HFFc6 (cell line): ENCODE results near the gene POR. TPM values are rescaled to one million over a fixed set of nuclear protein-coding genes. Genes with fewer than 3 reads are reported as not detected.

ENCODE experiments used
- DNase-seq: peaks from one replicate; pipeline ENCODE4 v3.0.0-alpha.2; 2018
- H3K27ac Mint-ChIP-seq: 2 replicates; pipeline ENCODE4 v1.8.0; 2020; ENCODE audit warnings: mild to moderate bottlenecking, mixed read lengths
- H3K27me3 Mint-ChIP-seq: 2 replicates; pipeline ENCODE4 v1.8.0; 2021; ENCODE audit warnings: mild to moderate bottlenecking, moderate library complexity, mixed read lengths; ENCODE audit not compliant: insufficient read depth
- H3K36me3 Mint-ChIP-seq: 2 replicates; pipeline ENCODE4 v1.8.0; 2021; ENCODE audit warnings: low read depth, mixed read lengths
- H3K4me1 Mint-ChIP-seq: 2 replicates; pipeline ENCODE4 v1.8.0; 2020; ENCODE audit warnings: low read depth, mixed read lengths
- H3K4me3 Mint-ChIP-seq: 2 replicates; pipeline ENCODE4 v1.8.0; 2020; ENCODE audit warnings: mild to moderate bottlenecking, moderate library complexity, mixed read lengths
- H3K9me3 Mint-ChIP-seq: 2 replicates; pipeline ENCODE4 v1.8.0; 2020; ENCODE audit warnings: mild to moderate bottlenecking, mixed read lengths
- total RNA-seq, 6 experiments: library from RNA; stranded (reverse); fragmentation: NEBNext Ultra II Directional; extraction: Animal tissue kit (Norgen Biotek cat#: 25700); gene quantifications; 2 replicates in 1 of 6; 3 replicates in 5 of 6; pipeline ENCODE4 v1.2.3, GENCODE V29; 2021
- TF ChIP-seq, protein P1 (sequence below): fragments of 200-600 bp; sonication (generic); IDR thresholded peaks from 2 replicates; pipeline ENCODE4 v1.5.0; 2021; ENCODE audit warnings: antibody characterized with exemption, mild to moderate bottlenecking

The POR gene
- total RNA-seq, 6 experiments from 2014 or later: 48.2 to 69.3 (median 49.4) TPM

DNA sequence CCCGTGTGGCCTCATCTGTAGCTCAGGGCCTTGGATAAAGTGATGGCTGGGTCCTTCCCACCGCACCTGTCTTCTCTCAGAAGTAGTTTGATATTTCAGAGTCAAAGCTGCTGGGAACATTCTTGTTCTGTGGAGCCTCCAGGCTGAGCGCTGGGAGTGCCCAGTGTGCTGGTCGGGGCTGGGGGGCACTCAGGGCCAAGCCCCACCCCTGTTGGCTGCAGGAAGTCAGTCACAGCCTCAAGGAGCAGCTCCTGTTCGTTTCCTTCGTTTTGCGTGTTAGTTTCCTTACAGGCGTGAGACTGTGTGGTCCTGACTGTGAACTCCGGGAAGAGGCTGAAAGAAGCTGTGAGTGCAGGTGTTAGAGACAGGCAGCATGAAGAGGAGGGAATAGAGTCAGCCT lies 33.2 kb downstream of the POR start:
- TF ChIP-seq, protein P1, sequence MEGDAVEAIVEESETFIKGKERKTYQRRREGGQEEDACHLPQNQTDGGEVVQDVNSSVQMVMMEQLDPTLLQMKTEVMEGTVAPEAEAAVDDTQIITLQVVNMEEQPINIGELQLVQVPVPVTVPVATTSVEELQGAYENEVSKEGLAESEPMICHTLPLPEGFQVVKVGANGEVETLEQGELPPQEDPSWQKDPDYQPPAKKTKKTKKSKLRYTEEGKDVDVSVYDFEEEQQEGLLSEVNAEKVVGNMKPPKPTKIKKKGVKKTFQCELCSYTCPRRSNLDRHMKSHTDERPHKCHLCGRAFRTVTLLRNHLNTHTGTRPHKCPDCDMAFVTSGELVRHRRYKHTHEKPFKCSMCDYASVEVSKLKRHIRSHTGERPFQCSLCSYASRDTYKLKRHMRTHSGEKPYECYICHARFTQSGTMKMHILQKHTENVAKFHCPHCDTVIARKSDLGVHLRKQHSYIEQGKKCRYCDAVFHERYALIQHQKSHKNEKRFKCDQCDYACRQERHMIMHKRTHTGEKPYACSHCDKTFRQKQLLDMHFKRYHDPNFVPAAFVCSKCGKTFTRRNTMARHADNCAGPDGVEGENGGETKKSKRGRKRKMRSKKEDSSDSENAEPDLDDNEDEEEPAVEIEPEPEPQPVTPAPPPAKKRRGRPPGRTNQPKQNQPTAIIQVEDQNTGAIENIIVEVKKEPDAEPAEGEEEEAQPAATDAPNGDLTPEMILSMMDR: no peak
- H3K36me3 Mint-ChIP-seq: peaks cover 6% of the 10 kb centered on the region
- DNase-seq: no peak
- H3K4me3 Mint-ChIP-seq: no peak overlapping the region
- H3K27me3 Mint-ChIP-seq: peaks cover 1% of the 10 kb centered on the region; the same call in 1 of the 2 replicates
- H3K27ac Mint-ChIP-seq: no peak overlapping the region
- peaks cover 35% of the 10 kb centered on the region for H3K4me1 Mint-ChIP-seq
- H3K9me3 Mint-ChIP-seq: no peaks in the 10 kb centered on the region

- peaks cover 1% of the 10 kb centered on the region; the same call in 1 of the 2 replicates for H3K27me3 Mint-ChIP-seq
- no peak overlapping the region for H3K27ac Mint-ChIP-seq
- H3K9me3 Mint-ChIP-seq: no peaks in the 10 kb centered on the region
- peaks cover 5% of the 10 kb centered on the region; the same call in 1 of the 2 replicates for H3K36me3 Mint-ChIP-seq
- peaks cover 15% of the 10 kb centered on the region for H3K4me1 Mint-ChIP-seq
- H3K4me3 Mint-ChIP-seq: no peak overlapping the region
- TF ChIP-seq, protein P1: no peak
- DNase-seq: no peak
These were observed 35.2 kb downstream of the POR start for GRCh38 chr7:75950111-75950681.

DNA sequence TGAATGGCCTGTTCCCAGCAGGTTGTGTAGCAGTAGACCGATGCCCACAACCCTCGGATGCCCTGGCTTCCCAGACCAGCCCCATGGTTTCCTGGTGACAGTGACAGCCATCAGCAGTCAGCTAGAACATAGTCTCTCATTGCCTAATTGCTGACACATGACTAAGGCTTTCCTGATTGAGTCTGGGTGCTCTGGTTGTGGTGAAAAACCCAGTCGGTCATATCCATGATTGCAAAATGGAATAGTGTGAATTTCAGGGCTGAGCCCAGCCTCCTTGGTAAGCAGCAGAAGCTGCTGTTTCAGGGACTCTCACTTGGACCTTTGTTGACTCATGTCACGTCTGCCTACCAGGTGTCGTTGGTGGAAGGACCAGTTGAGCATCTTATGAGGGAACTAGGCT lies 36.6 kb downstream of the POR start:
- H3K27ac Mint-ChIP-seq: peak overlapping the region; percentile 68
- DNase-seq: peak; percentile 67
- H3K36me3 Mint-ChIP-seq: peaks cover 16% of the 10 kb centered on the region
- peaks cover 16% of the 10 kb centered on the region for H3K4me1 Mint-ChIP-seq
- H3K4me3 Mint-ChIP-seq: no peak overlapping the region
- TF ChIP-seq, protein P1: no peak
- peaks cover 1% of the 10 kb centered on the region; the same call in 1 of the 2 replicates for H3K27me3 Mint-ChIP-seq
- no peaks in the 10 kb centered on the region for H3K9me3 Mint-ChIP-seq

- Mint-ChIP-seq H3K4me3 (no peak overlapping the region), H3K4me1 (peaks cover 23% of the 10 kb centered on the region), H3K27ac (no peak overlapping the region), H3K9me3 (no peaks in the 10 kb centered on the region), H3K27me3 (peaks cover 1% of the 10 kb centered on the region; the same call in 1 of the 2 replicates), H3K36me3 (peaks cover 25% of the 10 kb centered on the region)
- TF ChIP-seq, protein P1: no peak
- DNase-seq: no peak
These were observed 38.5 kb downstream of the POR start for GRCh38 chr7:75953431-75953830.

GRCh38 chr7:75953931-75954330 lies 39.0 kb downstream of the POR start:
- TF ChIP-seq, protein P1: no peak
- Mint-ChIP-seq H3K36me3 (peaks cover 30% of the 10 kb centered on the region), H3K4me3 (no peak overlapping the region), H3K9me3 (no peaks in the 10 kb centered on the region), H3K4me1 (peaks cover 28% of the 10 kb centered on the region), H3K27ac (no peak overlapping the region), H3K27me3 (peaks cover 1% of the 10 kb centered on the region; the same call in 1 of the 2 replicates)
- no peak for DNase-seq
